IMR-90 (cell line): Measurements from ENCODE around the gene FEM1A. TPM values are rescaled to one million over a fixed set of nuclear protein-coding genes. Genes with fewer than 3 reads are reported as not detected.
"Not testable (repeated sequence)": the region's sequence is repeated elsewhere in the genome, so short reads cannot be mapped to it uniquely, and the experiment has no call there.

Source experiments
- ATAC-seq: fragments of 200-7000 bp; cut with Tn5 transposase; 2 replicates; pipeline ENCODE4 v1.9.1; 2020; ENCODE audit warnings: low read depth, mild to moderate bottlenecking, moderate library complexity
- BruUV-seq: library from RNA; stranded (reverse); fragments of 400-500 nt; replicated peaks from 2 replicates; lab custom pipeline; 2021; lab: Mats Ljungman, UMichigan
- CTCF ChIA-PET: fragments of 300-600 bp; formaldehyde crosslinking; extraction: SDS; loops from one replicate; lab custom pipeline; 2021; ENCODE audit warnings: antibody characterized with exemption; lab: Yijun Ruan, JAX
- POLR2A ChIA-PET: fragments of 300-600 bp; sonication (Branson Sonifier 250); formaldehyde crosslinking; loops from one replicate; lab custom pipeline; 2022; ENCODE audit warnings: antibody characterized with exemption; ENCODE audit not compliant: unreplicated experiment; lab: Charles Lee
- DNase-seq: peaks from one replicate; pipeline ENCODE4 v3.0.0; 2013
- H2AFZ ChIP-seq: replicated peaks from 2 replicates; pipeline ENCODE3; 2013; ENCODE audit warnings: low read length, mild to moderate bottlenecking; ENCODE audit not compliant: poor library complexity
- H2AK5ac ChIP-seq: 2 replicates; pipeline ENCODE4 v1.6.1; 2013; ENCODE audit warnings: low read depth, low read length, inconsistent platforms
- H2AK9ac ChIP-seq: replicated peaks from 2 replicates; pipeline ENCODE3; 2013; ENCODE audit warnings: mild to moderate bottlenecking, low read depth, low read length, moderate library complexity; ENCODE audit not compliant: poor library complexity
- H2BK120ac ChIP-seq: 2 replicates; pipeline ENCODE4 v1.6.1; 2013; ENCODE audit warnings: low read depth, low read length, inconsistent platforms
- H2BK15ac ChIP-seq: 3 replicates; pipeline ENCODE4 v1.6.1; 2013; ENCODE audit warnings: low read depth, low read length, inconsistent platforms
- H2BK20ac ChIP-seq: 2 replicates; pipeline ENCODE4 v1.6.1; 2013; ENCODE audit warnings: low read depth, mild to moderate bottlenecking, inconsistent platforms, low read length, moderate library complexity
- H2BK5ac ChIP-seq: 2 replicates; pipeline ENCODE4 v1.6.1; 2013; ENCODE audit warnings: mild to moderate bottlenecking, low read depth, low read length, inconsistent platforms; ENCODE audit not compliant: poor library complexity, severe bottlenecking
- H3K14ac ChIP-seq: replicated peaks from 2 replicates; pipeline ENCODE4 v1.6.1; 2013; ENCODE audit warnings: low read depth, low read length, inconsistent platforms
- H3K18ac ChIP-seq: 2 replicates; pipeline ENCODE4 v1.6.1; 2013; ENCODE audit warnings: low read depth, low read length, control low read depth
- H3K23ac ChIP-seq: 2 replicates; pipeline ENCODE4 v1.6.1; 2013; ENCODE audit warnings: low read depth, low read length, inconsistent platforms
- H3K27ac ChIP-seq: 2 replicates; pipeline ENCODE4 v1.5.1; 2013; ENCODE audit warnings: mild to moderate bottlenecking, control low read depth, low read length; ENCODE audit not compliant: insufficient read depth
- H3K27me3 ChIP-seq: 2 replicates; pipeline ENCODE4 v1.6.1; 2013; ENCODE audit warnings: low read length; ENCODE audit not compliant: control insufficient read depth, insufficient read depth
- H3K36me3 ChIP-seq: 2 replicates; pipeline ENCODE4 v1.6.1; 2013; ENCODE audit warnings: low read length, mixed read lengths; ENCODE audit not compliant: control insufficient read depth, insufficient read depth
- H3K4ac ChIP-seq: 2 replicates; pipeline ENCODE4 v1.6.1; 2013; ENCODE audit warnings: low read depth, low read length, inconsistent platforms
- H3K4me1 ChIP-seq: 2 replicates; pipeline ENCODE4 v1.6.1; 2013; ENCODE audit warnings: low read length, mixed read lengths; ENCODE audit not compliant: control insufficient read depth, insufficient read depth
- H3K4me2 ChIP-seq: 2 replicates; pipeline ENCODE4 v1.6.1; 2013; ENCODE audit warnings: low read depth, mild to moderate bottlenecking, control low read depth, low read length, moderate library complexity
- H3K4me3 ChIP-seq: 2 replicates; pipeline ENCODE4 v1.5.1; 2013; ENCODE audit warnings: low read depth, mild to moderate bottlenecking, control low read depth, low read length, moderate library complexity; ENCODE audit not compliant: insufficient read depth
- H3K56ac ChIP-seq: 2 replicates; pipeline ENCODE4 v1.6.1; 2013; ENCODE audit warnings: low read length, inconsistent platforms; ENCODE audit not compliant: insufficient read depth; ENCODE audit errors: extremely low read depth
- H3K79me1 ChIP-seq, 2 experiments: 2 replicates each; pipeline ENCODE4 v1.6.1; 2013; ENCODE audit warnings: low read length in 2 of 2, inconsistent platforms in 1 of 2, low read depth in 1 of 2
- H3K9ac ChIP-seq: 2 replicates; pipeline ENCODE4 v1.6.1; 2013; ENCODE audit warnings: low read depth, low read length, control low read depth
- H3K9me1 ChIP-seq: 2 replicates; pipeline ENCODE4 v1.6.1; 2013; ENCODE audit warnings: low read length, inconsistent platforms; ENCODE audit not compliant: insufficient read depth
- H3K9me3 ChIP-seq: 2 replicates; pipeline ENCODE4 v1.6.1; 2013; ENCODE audit warnings: low read length; ENCODE audit not compliant: control insufficient read depth, insufficient read depth
- H4K20me1 ChIP-seq: 2 replicates; pipeline ENCODE4 v1.6.1; 2013; ENCODE audit warnings: low read length, inconsistent platforms; ENCODE audit not compliant: insufficient read depth
- H4K5ac ChIP-seq: 2 replicates; pipeline ENCODE4 v1.6.1; 2013; ENCODE audit warnings: mild to moderate bottlenecking, low read depth, low read length, control low read depth
- H4K8ac ChIP-seq, 2 experiments: 2 replicates each; pipeline ENCODE4 v1.6.1; 2013; ENCODE audit warnings: low read depth in 2 of 2, low read length in 2 of 2, control low read depth in 1 of 2, inconsistent platforms in 1 of 2
- H4K91ac ChIP-seq: 2 replicates; pipeline ENCODE4 v1.6.1; 2013; ENCODE audit warnings: low read depth, low read length, inconsistent platforms; ENCODE audit not compliant: insufficient read depth
- WGBS, 2 experiments: methylation state at CpG; one replicate each; pipeline versions ENCODE4 v1.1.5 to v1.1.7; 2013; ENCODE audit warnings: missing lambda C conversion rate in 2 of 2; ENCODE audit not compliant: insufficient read length in 1 of 2; ENCODE audit errors: extremely low coverage in 2 of 2; 5-methylcytosine and 5-hydroxymethylcytosine counted together
- dilution Hi-C: fragments of 300-500 bp; cut with HindIII; formaldehyde crosslinking; loops from one replicate; pipeline ENCODE4 v1.14.3; 2018; ENCODE audit warnings: low sequenced_read_pairs; ENCODE audit not compliant: unreplicated experiment
- in situ Hi-C: fragments of 300-500 bp; cut with MboI; formaldehyde crosslinking; loops from 3 replicates; pipeline ENCODE4 v1.14.3; 2019; ENCODE audit warnings: low sequenced_read_pairs, inconsistent platforms, mixed read lengths
- intact Hi-C: fragments of 100-400 bp; cut with micrococcal nuclease; formaldehyde crosslinking; loops from 2 replicates; pipeline ENCODE4 v1.10.0; 2022
- polyA plus RNA-seq, 3 experiments: library from polyadenylated mRNA; depleted of rRNA; stranded (reverse); fragments of >200 nt; gene quantifications; 2 replicates each; pipeline ENCODE4 v1.2.3, GENCODE V29; 2012; ENCODE audit warnings: low replicate concordance in 1 of 3
- total RNA-seq: library from RNA; depleted of rRNA; stranded (reverse); fragments of >200 nt; gene quantifications from 2 replicates; pipeline ENCODE4 v1.2.3, GENCODE V29; 2012

The FEM1A gene
- total and polyA plus RNA-seq, 2 of the 4 experiments (the other 2 are of a cell fraction), result 5.3 to 8.8 TPM

GRCh38 chr19:4845975-4846374 is 54.4 kb downstream of the FEM1A start:
- H3K14ac ChIP-seq, H3K27me3 ChIP-seq, H2AK9ac ChIP-seq, in situ Hi-C loops, BruUV-seq, H2BK15ac ChIP-seq, H4K91ac ChIP-seq, H3K56ac ChIP-seq, H3K4me1 ChIP-seq, H3K4me2 ChIP-seq, H3K9me1 ChIP-seq, dilution Hi-C loops, H3K18ac ChIP-seq, intact Hi-C loops, H3K4me3 ChIP-seq, H2AFZ ChIP-seq, H4K5ac ChIP-seq, H3K27ac ChIP-seq, H3K9ac ChIP-seq, H4K8ac ChIP-seq, H3K9me3 ChIP-seq: not testable (repeated sequence)
- WGBS, 2 experiments, result 40% methylated on average over 1 of the region's 9 CpGs; no CpG with 5 or more reads in 1 of the 2 experiments
- Histone ChIP-seq H3K79me1 (peaks cover 18 to 43% of the 10 kb centered on the region in 2 experiments), H2BK5ac (peak overlapping the region; percentile 38), H2BK20ac (peak overlapping the region; percentile 80; the same call in 1 of the 2 replicates), H2AK5ac (0 out of 2 replicates have a peak overlapping the region, but pooled peaks have one; percentile 11), H3K36me3 (peaks cover 59% of the 10 kb centered on the region), H3K4ac (peak overlapping the region; percentile 81; the same call in 1 of the 2 replicates), H4K20me1 (peaks cover 11% of the 10 kb centered on the region; the same call in 1 of the 2 replicates), H3K23ac (peak overlapping the region; percentile 71; the same call in 1 of the 2 replicates), H2BK120ac (peak overlapping the region; percentile 49; the same call in 1 of the 2 replicates)
- ChIA-PET POLR2A (interaction anchor here (0.6 kb wide), 1 partner anchor 123 kb away, joined by 3 read pairs; the partner anchor contains the start of gene KDM4B), CTCF (interaction anchor here (2.3 kb wide), 1 partner anchor 36 kb away, joined by 10 read pairs; no protein-coding TSS in a partner anchor)
- ATAC-seq (peak; percentile 78), DNase-seq (peak; percentile 74)
